Measurements from ENCODE around the gene CST9. TPM values are rescaled to one million over a fixed set of nuclear protein-coding genes. Genes with fewer than 3 reads are reported as not detected.
"Not testable (repeated sequence)": the region's sequence is repeated elsewhere in the genome, so short reads cannot be mapped to it uniquely, and the experiment has no call there.

Gene CST9
- total RNA-seq, 1 donor from 2014 or later: not detected

DNA sequence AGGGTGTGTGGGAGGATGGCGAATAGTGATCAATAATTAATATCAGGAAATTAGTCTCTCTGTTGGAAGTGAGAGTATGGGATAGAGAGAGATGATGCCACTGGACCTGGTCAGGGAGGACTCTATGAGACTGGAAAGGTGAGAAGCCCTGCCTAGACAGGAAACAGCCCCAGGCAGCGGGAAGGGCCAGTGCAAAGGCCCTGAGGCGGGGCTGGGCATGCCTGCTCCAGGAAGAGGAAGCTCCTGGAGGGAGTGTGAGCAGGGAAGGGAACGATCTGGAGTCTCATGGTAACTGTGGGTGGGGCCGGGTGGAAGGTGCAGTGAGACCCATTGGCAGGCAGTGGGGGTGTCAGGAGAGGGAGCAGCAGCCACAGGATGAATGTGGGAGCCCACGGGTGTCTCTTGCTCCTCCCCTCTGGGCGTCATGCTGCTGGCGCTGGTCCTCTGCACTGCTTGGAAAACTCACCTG, 33.8 kb upstream of the CST9 start:
- no peak for DNase-seq (ENCODE audit: missing footprints)
- intact Hi-C loops (cut with DNase I): loop anchor here (5.0 kb wide), 1 partner anchor 277 kb away; the partner anchor contains the start of gene GZF1
- no peak for ATAC-seq

- intact Hi-C loops (cut with DNase I): loop anchor here (5.0 kb wide), 1 partner anchor 276 kb away; the partner anchor contains the start of gene GZF1
- DNase-seq (ENCODE audit: missing footprints) (no peak), ATAC-seq (no peak)
These were observed 32.6 kb upstream of the CST9 start for GRCh38 chr20:23638309-23638708.

- DNase-seq (ENCODE audit: missing footprints): peak; percentile 95
- intact Hi-C loops (cut with DNase I): loop anchor here (5.0 kb wide), 1 partner anchor 275 kb away; the partner anchor contains the start of gene GZF1
- ATAC-seq: peak; percentile 86
These were observed 31.8 kb upstream of the CST9 start, which contains the start of gene CST3 for GRCh38 chr20:23637282-23638221. Gene CST3 (minus strand): TSS chr20:23637955. CDS start chr20:23637862, 93 bp downstream.

DNA sequence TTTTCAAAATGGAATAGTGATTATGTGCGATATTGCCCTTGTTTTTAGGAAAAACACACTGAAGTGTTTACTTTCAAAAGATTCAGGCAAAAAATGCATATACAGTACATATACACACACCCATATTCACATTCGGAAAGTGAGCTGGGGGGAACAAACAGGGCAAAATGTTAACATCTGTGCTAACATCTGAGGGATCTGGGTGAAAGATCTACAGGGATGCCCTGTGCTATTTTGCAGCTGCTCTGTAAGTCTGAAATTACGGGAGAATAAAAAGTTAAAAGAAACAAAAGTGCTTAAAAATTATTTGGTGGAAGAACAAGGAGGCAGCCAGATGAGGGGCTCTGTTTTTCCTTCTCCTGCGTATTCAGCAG, 31.2 kb upstream of the CST9 start:
- intact Hi-C loops (cut with DNase I): loop anchor here (5.0 kb wide), 1 partner anchor 275 kb away; the partner anchor contains the start of gene GZF1
- no peak for DNase-seq (ENCODE audit: missing footprints)
- ATAC-seq: no peak

GRCh38 chr20:23636182-23636907, 30.6 kb upstream of the CST9 start:
- intact Hi-C loops (cut with DNase I): loop anchor here (5.0 kb wide), 1 partner anchor 274 kb away; the partner anchor contains the start of gene GZF1
- ATAC-seq: no peak
- DNase-seq (ENCODE audit: missing footprints): no peak

DNA sequence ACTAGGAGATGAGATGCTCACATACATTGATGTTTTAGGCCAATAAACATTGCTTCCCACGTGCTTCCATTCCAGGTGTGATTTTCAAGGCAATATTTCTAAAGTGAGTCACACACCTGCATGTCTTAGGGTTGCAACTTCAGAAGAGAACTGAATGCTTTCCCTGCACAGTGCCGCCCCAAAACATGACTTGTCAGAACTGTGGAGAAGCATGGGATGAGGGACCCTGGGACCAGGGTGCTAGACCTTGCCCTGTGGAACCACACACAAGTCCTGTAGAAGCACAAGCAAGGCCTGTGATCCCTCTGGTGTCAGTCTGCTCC, 30.0 kb upstream of the CST9 start:
- DNase-seq (ENCODE audit: missing footprints); ATAC-seq: not testable (repeated sequence)
- intact Hi-C loops (cut with DNase I): loop anchor here (5.0 kb wide), 1 partner anchor 273 kb away; the partner anchor contains the start of gene GZF1

DNA sequence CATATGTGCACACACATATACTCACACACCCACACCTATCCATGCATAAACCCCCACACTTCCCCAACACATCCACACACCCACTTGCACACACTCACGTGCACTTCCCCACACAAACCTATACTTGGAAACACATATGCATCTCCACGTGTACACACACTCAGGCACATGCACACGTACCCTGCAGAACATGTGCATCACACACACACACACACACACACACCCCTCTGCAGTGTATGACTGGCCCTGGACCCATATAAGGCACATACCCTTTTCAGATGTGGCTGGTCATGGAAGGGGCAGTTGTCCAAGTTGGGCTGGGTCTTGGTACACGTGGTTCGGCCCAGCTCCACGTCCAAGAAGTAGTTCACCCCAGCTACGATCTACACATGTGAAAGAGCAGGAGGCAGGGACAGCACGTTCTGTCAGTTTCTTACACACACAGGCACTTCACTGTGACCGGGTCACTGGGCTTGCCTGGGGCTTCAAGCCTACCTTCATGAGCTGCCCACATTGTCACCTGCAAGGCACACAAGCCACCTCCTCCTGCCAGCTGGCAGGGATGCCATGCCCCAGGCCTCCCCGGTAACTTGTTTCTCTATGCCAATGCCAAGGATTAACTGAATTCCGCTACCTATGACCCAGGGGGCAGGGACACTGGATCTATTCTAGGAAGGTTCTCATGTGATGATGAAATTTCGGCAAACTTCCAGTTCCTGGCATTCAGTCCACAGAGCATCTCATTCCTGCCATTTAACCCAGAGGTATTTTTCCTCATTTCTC, 29.5 kb upstream of the CST9 start:
- peak; percentile 79 for DNase-seq (ENCODE audit: missing footprints)
- ATAC-seq: peak; percentile 53
- intact Hi-C loops (cut with DNase I): loop anchor here (5.0 kb wide), 1 partner anchor 273 kb away; the partner anchor contains the start of gene GZF1

DNA sequence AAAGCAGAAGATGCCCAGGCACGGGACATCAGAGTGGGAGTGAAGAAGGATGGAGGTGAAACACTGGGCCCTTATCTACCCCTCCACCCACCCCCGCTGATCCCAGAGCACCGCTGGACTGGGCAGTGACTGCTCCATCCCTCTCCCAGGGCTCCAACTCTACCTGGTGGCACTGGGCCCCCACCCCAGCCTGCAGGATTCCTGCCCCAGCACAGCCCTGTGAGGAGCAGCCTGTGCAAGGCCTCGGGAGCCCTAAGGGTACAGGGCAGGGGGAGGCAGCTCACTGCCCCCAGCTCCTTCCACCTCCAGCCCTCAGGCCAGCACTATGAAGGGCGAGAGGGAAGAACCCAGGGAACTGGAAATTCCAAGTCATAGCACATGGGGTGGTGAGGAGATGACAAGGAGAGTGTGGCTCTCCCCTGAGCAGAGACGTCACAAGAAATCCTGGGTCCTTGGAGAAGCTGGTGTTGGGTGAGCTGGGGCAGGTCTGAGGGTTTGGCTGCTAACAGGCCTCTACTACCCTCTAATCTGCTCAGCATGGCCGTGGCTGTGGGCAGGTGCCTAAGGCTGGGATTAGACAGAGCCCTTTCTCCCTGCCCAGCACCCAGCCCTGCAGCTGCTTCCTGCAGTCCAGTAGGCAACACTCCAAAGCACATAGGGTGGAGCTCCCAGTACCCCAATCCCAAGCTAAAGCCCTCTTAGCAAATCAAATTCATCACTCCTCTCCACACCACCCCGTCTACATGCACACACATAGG, 28.5 kb upstream of the CST9 start:
- no peak for ATAC-seq
- intact Hi-C loops (cut with DNase I): no loop called here
- no peak for DNase-seq (ENCODE audit: missing footprints)

GRCh38 chr20:23632711-23633573, 27.2 kb upstream of the CST9 start:
- DNase-seq (ENCODE audit: missing footprints): no peak
- ATAC-seq: no peak
- intact Hi-C loops (cut with DNase I): no loop called here

DNA sequence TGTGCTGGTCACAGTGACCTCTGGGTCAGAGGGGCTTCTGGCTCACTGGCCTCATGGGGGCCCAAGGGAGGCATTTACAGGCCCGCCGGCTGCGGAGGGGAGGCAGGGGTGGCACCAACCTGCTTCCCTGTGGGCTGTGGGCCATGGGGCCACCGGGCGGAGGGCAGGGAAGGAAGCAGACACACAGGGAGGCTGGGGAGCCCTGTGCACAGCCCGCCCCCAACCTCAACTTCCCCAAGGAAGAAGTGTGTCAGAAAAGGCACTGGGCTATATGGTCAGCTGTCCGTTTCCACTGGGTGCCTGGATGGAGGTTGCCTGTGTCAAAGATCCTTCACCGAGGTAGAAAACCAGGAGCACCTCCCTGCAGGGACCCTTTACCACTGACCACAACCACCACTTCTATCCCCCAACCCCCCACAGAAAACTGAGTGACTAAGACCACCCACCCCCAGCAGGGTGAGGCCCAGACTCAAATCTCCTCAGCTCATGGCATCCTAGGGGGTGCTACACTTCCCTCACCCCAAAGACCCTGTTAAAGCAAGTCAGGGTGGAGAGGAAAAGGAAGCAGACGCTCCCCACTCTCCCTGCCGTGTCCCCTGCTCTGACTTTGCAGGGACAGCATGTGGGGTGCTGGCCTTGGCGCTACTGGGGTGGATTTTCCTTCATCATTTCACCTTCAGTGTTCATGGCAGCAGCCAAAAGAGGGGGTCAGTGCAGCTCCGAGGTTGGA, 26.4 kb upstream of the CST9 start:
- DNase-seq (ENCODE audit: missing footprints) (no peak), ATAC-seq (no peak)
- intact Hi-C loops (cut with DNase I): no loop called here

DNA sequence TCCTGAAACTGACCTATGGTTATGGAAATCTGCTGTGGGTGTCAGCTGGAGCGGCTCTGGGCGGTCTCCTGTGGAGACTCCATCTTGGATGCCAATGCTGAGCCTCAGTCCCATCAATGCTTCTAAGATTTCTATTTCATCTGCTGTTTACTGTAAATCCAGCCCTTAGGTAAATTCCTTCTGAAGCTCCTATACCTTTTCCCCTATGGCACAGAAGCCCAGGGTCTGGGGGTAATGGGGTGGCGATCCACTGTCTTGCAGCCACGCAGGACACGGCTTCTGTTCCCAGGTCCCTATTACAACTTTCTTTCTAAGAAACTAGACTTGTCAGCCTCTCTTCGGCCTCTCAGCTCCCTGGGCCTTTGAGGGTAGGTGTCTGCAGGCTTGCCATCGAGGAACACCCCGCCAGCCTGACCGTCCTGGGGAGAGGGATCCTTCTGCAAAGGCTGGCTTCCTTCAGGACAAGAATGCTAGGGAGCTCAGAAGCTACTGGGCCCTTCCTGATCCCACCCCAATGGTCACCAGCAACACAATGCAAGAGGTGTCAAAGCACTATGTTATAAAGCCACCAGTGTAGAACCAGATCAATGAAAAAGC, 25.6 kb upstream of the CST9 start:
- no peak for DNase-seq (ENCODE audit: missing footprints)
- intact Hi-C loops (cut with DNase I): no loop called here
- ATAC-seq: no peak

DNA sequence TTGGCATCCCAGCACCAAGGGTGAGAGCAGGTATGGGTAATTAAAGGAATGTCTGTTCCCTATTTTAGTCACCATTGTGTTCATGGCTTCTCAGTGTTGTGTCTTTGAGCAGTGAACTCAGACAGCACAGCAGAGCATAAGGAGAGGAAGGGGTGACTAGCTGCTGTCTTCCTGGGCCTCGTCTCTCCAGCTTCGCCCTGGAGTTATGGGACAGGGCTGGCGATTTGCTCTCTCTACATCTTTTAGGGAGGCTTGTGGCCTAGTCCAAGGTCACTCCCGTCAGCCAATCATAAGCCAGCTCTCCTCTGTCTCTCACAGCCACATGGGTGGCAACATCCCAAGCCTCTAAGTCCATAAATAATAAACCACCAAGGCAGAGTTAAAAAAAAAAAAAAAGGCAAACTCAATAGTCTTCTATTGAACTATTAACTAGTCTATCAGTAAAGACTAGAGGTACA, 24.7 kb upstream of the CST9 start:
- ATAC-seq (no peak), DNase-seq (ENCODE audit: missing footprints) (no peak)
- intact Hi-C loops (cut with DNase I): no loop called here

GRCh38 chr20:23629542-23630391, 24.1 kb upstream of the CST9 start:
- intact Hi-C loops (cut with DNase I): no loop called here
- ATAC-seq: no peak
- no peak for DNase-seq (ENCODE audit: missing footprints)

DNA sequence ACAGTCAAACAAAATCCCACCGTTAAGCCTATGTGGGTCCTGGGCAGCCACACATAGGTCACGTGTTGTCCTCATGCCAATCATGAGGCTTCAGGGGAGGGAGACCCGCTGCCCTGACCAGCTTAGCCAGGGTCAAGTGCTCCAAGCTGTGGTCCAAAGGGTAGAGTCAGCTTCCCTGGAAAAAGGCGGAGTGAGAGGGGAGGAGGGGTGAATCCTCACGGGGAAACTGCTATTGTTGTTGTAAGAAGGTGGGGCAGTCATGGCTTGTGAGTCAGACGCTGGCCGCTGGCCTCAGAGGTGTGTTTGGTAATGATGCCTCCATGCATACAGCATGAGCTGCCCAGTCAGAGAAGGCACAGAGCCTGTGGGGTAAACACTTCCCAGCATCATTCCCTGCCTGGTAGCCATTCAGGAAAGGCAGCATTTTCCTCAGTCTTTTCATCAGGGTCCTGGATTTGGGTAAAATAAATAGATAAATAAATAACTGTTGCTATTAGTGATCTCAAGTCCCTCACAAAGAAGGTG, 23.4 kb upstream of the CST9 start:
- intact Hi-C loops (cut with DNase I): no loop called here
- ATAC-seq (no peak), DNase-seq (ENCODE audit: missing footprints) (no peak)
